IPS-18a (cell line): ENCODE measurements around the gene PREPL.

Experiments
- H3K27ac ChIP-seq: one replicate; pipeline ENCODE4 v1.5.1; 2013; ENCODE audit warnings: low read length
- H3K27me3 ChIP-seq: one replicate; pipeline ENCODE4 v1.6.1; 2013; ENCODE audit warnings: mild to moderate bottlenecking, low read length; ENCODE audit not compliant: control insufficient read depth, insufficient read depth
- H3K36me3 ChIP-seq: one replicate; pipeline ENCODE4 v1.6.1; 2013; ENCODE audit warnings: low read depth, low read length; ENCODE audit not compliant: control insufficient read depth
- H3K4me1 ChIP-seq: one replicate; pipeline ENCODE4 v1.6.1; 2013; ENCODE audit warnings: low read depth, low read length; ENCODE audit not compliant: control insufficient read depth
- H3K4me3 ChIP-seq: one replicate; pipeline ENCODE4 v1.5.1; 2013; ENCODE audit warnings: low read length
- H3K9ac ChIP-seq: one replicate; pipeline ENCODE4 v1.6.1; 2013; ENCODE audit warnings: mild to moderate bottlenecking, low read length, moderate library complexity
- H3K9me3 ChIP-seq: one replicate; pipeline ENCODE4 v1.6.1; 2013; ENCODE audit warnings: low read depth, low read length; ENCODE audit not compliant: control insufficient read depth

The PREPL gene

GRCh38 chr2:44271296-44271695 lies 90.0 kb downstream of the PREPL start:
- no peak overlapping the region for H3K4me3 ChIP-seq
- no peaks in the 10 kb centered on the region for H3K9me3 ChIP-seq
- H3K4me1 ChIP-seq = no peaks in the 10 kb centered on the region
- no peaks in the 10 kb centered on the region for H3K36me3 ChIP-seq
- no peak overlapping the region for H3K9ac ChIP-seq
- no peak overlapping the region for H3K27ac ChIP-seq
- no peaks in the 10 kb centered on the region for H3K27me3 ChIP-seq

- Histone ChIP-seq H3K9ac (no peak overlapping the region), H3K9me3 (no peaks in the 10 kb centered on the region), H3K27me3 (no peaks in the 10 kb centered on the region), H3K4me1 (no peaks in the 10 kb centered on the region), H3K4me3 (no peak overlapping the region), H3K36me3 (no peaks in the 10 kb centered on the region), H3K27ac (no peak overlapping the region)
Measured at GRCh38 chr2:44269831-44270230, 91.5 kb downstream of the PREPL start.

GRCh38 chr2:44267796-44268648 lies 93.3 kb downstream of the PREPL start:
- no peak overlapping the region for H3K4me3 ChIP-seq
- no peaks in the 10 kb centered on the region for H3K36me3 ChIP-seq
- no peaks in the 10 kb centered on the region for H3K27me3 ChIP-seq
- H3K4me1 ChIP-seq = no peaks in the 10 kb centered on the region
- no peak overlapping the region for H3K9ac ChIP-seq
- H3K9me3 ChIP-seq = no peaks in the 10 kb centered on the region
- no peak overlapping the region for H3K27ac ChIP-seq
